CD4-positive, alpha-beta T cell (primary cell): ENCODE results near the gene KIAA1143. TPM values are rescaled to one million over a fixed set of nuclear protein-coding genes. Genes with fewer than 3 reads are reported as not detected.

Experiments
- ATAC-seq: fragments of 200-7000 bp; cut with Tn5 transposase; one replicate; pipeline ENCODE4 v1.10.0; 2022; ENCODE audit warnings: mild to moderate bottlenecking; ENCODE audit not compliant: poor library complexity
- CTCF ChIA-PET: fragments of 350-600 bp; sonication (Branson Sonifier 250); formaldehyde crosslinking; loops from one replicate; lab custom pipeline; 2021; ENCODE audit warnings: antibody characterized with exemption, inconsistent platforms; lab: Charles Lee
- POLR2A ChIA-PET: fragments of 350-600 bp; sonication (Branson Sonifier 250); formaldehyde crosslinking; loops from one replicate; lab custom pipeline; 2021; ENCODE audit warnings: antibody characterized with exemption, inconsistent platforms; lab: Charles Lee
- DNase-seq, 14 experiments: peaks; one replicate each; pipeline ENCODE4 v3.0.0-alpha.2; 2013 to 2020; ENCODE audit warnings: mixed read lengths in 2 of 14
- H3K27ac ChIP-seq, 2 donors: one replicate each; pipeline versions ENCODE4 v1.5.1 to v1.7.0; 2013; ENCODE audit warnings: low read length in 2 of 2, low read depth in 1 of 2, mild to moderate bottlenecking in 1 of 2
- H3K27me3 ChIP-seq, 2 experiments: 1 replicate in 1 of 2; 2 replicates in 1 of 2; pipeline versions ENCODE4 v1.6.1 to v1.7.0; 2013; ENCODE audit warnings: low read length in 2 of 2, control low read depth in 1 of 2, mild to moderate bottlenecking in 1 of 2, moderate library complexity in 1 of 2; ENCODE audit not compliant: insufficient read depth in 2 of 2, control insufficient read depth in 1 of 2
- H3K36me3 ChIP-seq: one replicate; pipeline ENCODE4 v1.6.1; 2013; ENCODE audit warnings: low read length, control low read depth; ENCODE audit not compliant: insufficient read depth
- H3K4me1 ChIP-seq: one replicate; pipeline ENCODE4 v1.6.1; 2013; ENCODE audit warnings: low read length, control low read depth; ENCODE audit not compliant: insufficient read depth
- H3K4me3 ChIP-seq: one replicate; pipeline ENCODE4 v1.5.1; 2013; ENCODE audit warnings: mild to moderate bottlenecking, low read length, moderate library complexity
- H3K9me3 ChIP-seq, 2 experiments: 1 replicate in 1 of 2; 2 replicates in 1 of 2; pipeline versions ENCODE4 v1.6.1 to v1.7.0; 2013; ENCODE audit warnings: low read length in 2 of 2, mild to moderate bottlenecking in 2 of 2, control low read depth in 1 of 2, moderate library complexity in 1 of 2; ENCODE audit not compliant: control insufficient read depth in 1 of 2, insufficient read depth in 1 of 2
- H3K27ac Mint-ChIP-seq: one replicate; pipeline ENCODE4 v1.8.0; 2020; ENCODE audit warnings: mixed read lengths
- H3K27me3 Mint-ChIP-seq: one replicate; pipeline ENCODE4 v1.8.0; 2021; ENCODE audit warnings: mixed read lengths
- H3K36me3 Mint-ChIP-seq: one replicate; pipeline ENCODE4 v1.8.0; 2021; ENCODE audit warnings: low read depth, mixed read lengths
- H3K4me1 Mint-ChIP-seq: one replicate; pipeline ENCODE4 v1.8.0; 2021; ENCODE audit warnings: low read depth, mixed read lengths
- H3K4me3 Mint-ChIP-seq: one replicate; pipeline ENCODE4 v1.8.0; 2020; ENCODE audit warnings: mild to moderate bottlenecking, mixed read lengths
- H3K9me3 Mint-ChIP-seq: one replicate; pipeline ENCODE4 v1.8.0; 2020; ENCODE audit warnings: mixed read lengths
- intact Hi-C, 2 experiments: fragments of 100-400 bp; cut with DNase I in 1 of 2; cut with micrococcal nuclease in 1 of 2; formaldehyde crosslinking; loops; one replicate each; pipeline versions ENCODE4 v1.15.1 to v1.9.0; 2023 to 2025; cut with DNase I, micrococcal nuclease
- total RNA-seq, 174 experiments: library from RNA in 2 of 174; stranded (reverse) in 2 of 174; gene quantifications; one replicate each; pipeline ENCODE4 v1.2.3 and lab custom pipeline; 2021 to 2026
- TF ChIP-seq, protein P1 (sequence below): fragments of 200-600 bp; IDR thresholded peaks from one replicate; pipeline ENCODE4 v1.8.0; 2022; ENCODE audit warnings: antibody characterized with exemption, mild to moderate bottlenecking

The KIAA1143 gene
- total RNA-seq, 2 experiments from 2014 or later = 24.4 to 31.7 TPM

DNA sequence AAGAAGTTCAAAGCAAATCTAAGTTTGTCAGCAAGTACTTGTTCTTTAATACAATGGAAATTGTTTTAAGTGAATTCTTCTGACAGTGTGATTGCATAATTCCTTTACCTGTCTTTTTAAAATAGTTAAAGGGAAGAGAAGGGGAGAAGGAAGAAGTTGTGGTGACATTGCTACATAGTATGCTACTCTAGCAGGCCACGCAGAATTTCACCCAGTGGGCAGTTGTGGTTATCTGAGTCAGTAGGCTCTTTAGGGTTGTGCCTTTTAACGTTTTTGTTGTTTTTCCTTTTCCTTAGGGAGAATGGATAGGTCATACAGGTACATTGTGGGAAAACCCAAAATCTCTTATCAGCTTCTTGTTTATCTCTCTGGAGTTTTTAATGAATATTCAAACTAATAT, 40.6 kb upstream of the KIAA1143 start:
- intact Hi-C loops = no loop called here
- Histone ChIP-seq H3K4me1 (no peaks in the 10 kb centered on the region), H3K4me3 (no peak overlapping the region), H3K27ac (no peak overlapping the region), H3K36me3 (no peaks in the 10 kb centered on the region), H3K9me3 (no peaks in the 10 kb centered on the region), H3K27me3 (no peaks in the 10 kb centered on the region)
- no peaks in the 10 kb centered on the region for H3K27me3 Mint-ChIP-seq
- H3K36me3 Mint-ChIP-seq = no peaks in the 10 kb centered on the region
- H3K4me1 Mint-ChIP-seq = no peaks in the 10 kb centered on the region
- TF ChIP-seq, protein P1, sequence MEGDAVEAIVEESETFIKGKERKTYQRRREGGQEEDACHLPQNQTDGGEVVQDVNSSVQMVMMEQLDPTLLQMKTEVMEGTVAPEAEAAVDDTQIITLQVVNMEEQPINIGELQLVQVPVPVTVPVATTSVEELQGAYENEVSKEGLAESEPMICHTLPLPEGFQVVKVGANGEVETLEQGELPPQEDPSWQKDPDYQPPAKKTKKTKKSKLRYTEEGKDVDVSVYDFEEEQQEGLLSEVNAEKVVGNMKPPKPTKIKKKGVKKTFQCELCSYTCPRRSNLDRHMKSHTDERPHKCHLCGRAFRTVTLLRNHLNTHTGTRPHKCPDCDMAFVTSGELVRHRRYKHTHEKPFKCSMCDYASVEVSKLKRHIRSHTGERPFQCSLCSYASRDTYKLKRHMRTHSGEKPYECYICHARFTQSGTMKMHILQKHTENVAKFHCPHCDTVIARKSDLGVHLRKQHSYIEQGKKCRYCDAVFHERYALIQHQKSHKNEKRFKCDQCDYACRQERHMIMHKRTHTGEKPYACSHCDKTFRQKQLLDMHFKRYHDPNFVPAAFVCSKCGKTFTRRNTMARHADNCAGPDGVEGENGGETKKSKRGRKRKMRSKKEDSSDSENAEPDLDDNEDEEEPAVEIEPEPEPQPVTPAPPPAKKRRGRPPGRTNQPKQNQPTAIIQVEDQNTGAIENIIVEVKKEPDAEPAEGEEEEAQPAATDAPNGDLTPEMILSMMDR = no peak
- CTCF ChIA-PET = no interaction called here
- POLR2A ChIA-PET = no interaction called here
- DNase-seq = no peak
- no peak for ATAC-seq
- no peak overlapping the region for H3K27ac Mint-ChIP-seq
- no peaks in the 10 kb centered on the region for H3K9me3 Mint-ChIP-seq
- no peak overlapping the region for H3K4me3 Mint-ChIP-seq

- no peaks in the 10 kb centered on the region for H3K4me1 Mint-ChIP-seq
- no peaks in the 10 kb centered on the region for H3K36me3 Mint-ChIP-seq
- no peaks in the 10 kb centered on the region for H3K9me3 Mint-ChIP-seq
- TF ChIP-seq, protein P1 = no peak
- ChIA-PET CTCF (no interaction called here), POLR2A (no interaction called here)
- no peak overlapping the region for H3K27ac ChIP-seq
- DNase-seq (no peak), ATAC-seq (no peak)
- no peaks in the 10 kb centered on the region for H3K4me1 ChIP-seq
- no peaks in the 10 kb centered on the region for H3K27me3 Mint-ChIP-seq
- H3K9me3 ChIP-seq = no peaks in the 10 kb centered on the region
- H3K36me3 ChIP-seq = no peaks in the 10 kb centered on the region
- no peaks in the 10 kb centered on the region for H3K27me3 ChIP-seq
- intact Hi-C loops = no loop called here
- H3K4me3 Mint-ChIP-seq = no peak overlapping the region
- no peak overlapping the region for H3K4me3 ChIP-seq
- H3K27ac Mint-ChIP-seq = no peak overlapping the region
Observed at GRCh38 chr3:44795197-44795596, 33.8 kb upstream of the KIAA1143 start.

- H3K4me3 ChIP-seq = no peak overlapping the region
- H3K27ac ChIP-seq = no peak overlapping the region
- H3K27me3 ChIP-seq = no peaks in the 10 kb centered on the region
- Mint-ChIP-seq H3K27ac (no peak overlapping the region), H3K4me3 (no peak overlapping the region), H3K4me1 (no peaks in the 10 kb centered on the region), H3K36me3 (no peaks in the 10 kb centered on the region), H3K9me3 (no peaks in the 10 kb centered on the region), H3K27me3 (no peaks in the 10 kb centered on the region)
- H3K9me3 ChIP-seq = no peaks in the 10 kb centered on the region
- TF ChIP-seq, protein P1 = no peak
- intact Hi-C loops = no loop called here
- no peaks in the 10 kb centered on the region for H3K4me1 ChIP-seq
- no peak for ATAC-seq
- H3K36me3 ChIP-seq = no peaks in the 10 kb centered on the region
- POLR2A ChIA-PET = no interaction called here
- DNase-seq = no peak
- CTCF ChIA-PET = no interaction called here
Observed at GRCh38 chr3:44782891-44783290, 21.5 kb upstream of the KIAA1143 start.
